B cell (primary cell): ENCODE data around the gene PRDM4. TPM values are rescaled to one million over a fixed set of nuclear protein-coding genes. Genes with fewer than 3 reads are reported as not detected.
A peak's percentile ranks its signal among the peaks of the same experiment; 100 is the strongest.

Experiments used
- ATAC-seq: fragments of 200-7000 bp; cut with Tn5 transposase; one replicate; pipeline ENCODE4 v1.10.0; 2021; ENCODE audit warnings: low read depth, mild to moderate bottlenecking, moderate number of reproducible peaks, moderate library complexity
- CTCF ChIA-PET: fragments of 350-600 bp; sonication (Branson Sonifier 250); formaldehyde crosslinking; loops from one replicate; lab custom pipeline; 2021; ENCODE audit warnings: antibody characterized with exemption, inconsistent platforms; lab: Charles Lee
- POLR2A ChIA-PET: fragments of 350-600 bp; sonication (Branson Sonifier 250); formaldehyde crosslinking; loops from one replicate; lab custom pipeline; 2021; ENCODE audit warnings: antibody characterized with exemption; lab: Charles Lee
- DNase-seq: peaks from one replicate; pipeline ENCODE4 v3.0.0; 2013
- H2AFZ ChIP-seq: 2 replicates; pipeline ENCODE4 v1.6.1; 2012; ENCODE audit warnings: mild to moderate bottlenecking, low read depth, low read length; ENCODE audit not compliant: insufficient read depth, poor library complexity, severe bottlenecking
- H3K27ac ChIP-seq, 2 donors: 1 replicate in 1 of 2; 2 replicates in 1 of 2; pipeline ENCODE4 v1.5.1; 2012 to 2013; ENCODE audit warnings: low read length in 2 of 2, mild to moderate bottlenecking in 2 of 2, moderate library complexity in 1 of 2
- H3K27me3 ChIP-seq, 4 experiments: fragments of 200-600 bp in 1 of 4; sonication (generic) in 1 of 4; replicated peaks in 1 of 4; 1 replicate in 2 of 4; 2 replicates in 2 of 4; pipeline versions ENCODE4 v1.6.1 to v1.7.0; 2013 to 2016; ENCODE audit warnings: low read length in 3 of 4, mild to moderate bottlenecking in 2 of 4, mixed read lengths in 1 of 4, moderate library complexity in 1 of 4; ENCODE audit not compliant: insufficient read depth in 4 of 4, control insufficient read depth in 3 of 4; ENCODE audit errors: control extremely low read depth in 1 of 4
- H3K36me3 ChIP-seq, 2 experiments: replicated peaks in 1 of 2; 1 replicate in 1 of 2; 2 replicates in 1 of 2; pipeline versions ENCODE4 v1.6.1 to v1.7.1; 2013; ENCODE audit warnings: low read length in 1 of 2; ENCODE audit not compliant: insufficient read depth in 2 of 2, control insufficient read depth in 1 of 2; ENCODE audit errors: control extremely low read depth in 1 of 2, extremely low read depth in 1 of 2
- H3K4me1 ChIP-seq, 2 donors: fragments of 200-600 bp in 1 of 2; sonication (generic) in 1 of 2; 1 replicate in 1 of 2; 2 replicates in 1 of 2; pipeline versions ENCODE4 v1.5.1 to v1.6.1; 2013 to 2017; ENCODE audit warnings: low read length in 2 of 2; ENCODE audit not compliant: control insufficient read depth in 2 of 2, insufficient read depth in 2 of 2
- H3K4me2 ChIP-seq: replicated peaks from 2 replicates; pipeline ENCODE3; 2012; ENCODE audit warnings: mild to moderate bottlenecking, low read depth, low read length; ENCODE audit not compliant: poor library complexity, severe bottlenecking
- H3K4me3 ChIP-seq, 5 experiments: fragments of 200-600 bp in 1 of 5; sonication (generic) in 1 of 5; 1 replicate in 3 of 5; 2 replicates in 2 of 5; pipeline versions ENCODE4 v1.5.1 to v1.7.0; 2011 to 2016; ENCODE audit warnings: low read length in 4 of 5, mild to moderate bottlenecking in 4 of 5, low read depth in 2 of 5, control low read depth in 1 of 5, moderate library complexity in 1 of 5; ENCODE audit not compliant: insufficient read depth in 1 of 5; ENCODE audit errors: control extremely low read depth in 1 of 5, extremely low read depth in 1 of 5
- H3K79me2 ChIP-seq: fragments of 200-600 bp; sonication (generic); one replicate; pipeline ENCODE4 v1.6.0; 2016; ENCODE audit warnings: low read length; ENCODE audit not compliant: control insufficient read depth, insufficient read depth
- H3K9ac ChIP-seq: fragments of 200-600 bp; sonication (generic); 2 replicates; pipeline ENCODE4 v1.6.1; 2017; ENCODE audit warnings: mild to moderate bottlenecking, low read length, moderate library complexity
- H3K9me3 ChIP-seq, 3 donors: one replicate each; pipeline versions ENCODE4 v1.6.1 to v1.7.1; 2013; ENCODE audit warnings: low read length in 2 of 3; ENCODE audit not compliant: control insufficient read depth in 2 of 3, insufficient read depth in 1 of 3; ENCODE audit errors: control extremely low read depth in 1 of 3
- H4K20me1 ChIP-seq: 2 replicates; pipeline ENCODE4 v1.6.0; 2012; ENCODE audit warnings: mild to moderate bottlenecking, low read length; ENCODE audit not compliant: insufficient read depth, control insufficient read depth, poor library complexity, severe bottlenecking
- H3K27ac Mint-ChIP-seq: one replicate; pipeline ENCODE4 v1.8.0; 2021; ENCODE audit warnings: mixed read lengths
- H3K27me3 Mint-ChIP-seq: one replicate; pipeline ENCODE4 v1.8.0; 2021; ENCODE audit warnings: mixed read lengths
- H3K4me1 Mint-ChIP-seq: one replicate; pipeline ENCODE4 v1.8.0; 2021; ENCODE audit warnings: mixed read lengths
- H3K4me3 Mint-ChIP-seq: one replicate; pipeline ENCODE4 v1.8.0; 2021; ENCODE audit warnings: mixed read lengths
- H3K9me3 Mint-ChIP-seq: one replicate; pipeline ENCODE4 v1.8.0; 2022; ENCODE audit warnings: mixed read lengths; ENCODE audit not compliant: insufficient read depth
- EZH2 ChIP-seq: IDR thresholded peaks from 2 replicates; pipeline ENCODE4 v1.6.1; 2012; ENCODE audit warnings: borderline replicate concordance, low read depth, mild to moderate bottlenecking, moderate library complexity, low read length; ENCODE audit not compliant: insufficient read depth, poor library complexity, severe bottlenecking
- WGBS: methylation state at CpG from one replicate; pipeline ENCODE4 v1.1.5; 2013; ENCODE audit warnings: missing lambda C conversion rate; ENCODE audit not compliant: insufficient coverage; 5-methylcytosine and 5-hydroxymethylcytosine counted together
- intact Hi-C: fragments of 100-400 bp; cut with micrococcal nuclease; formaldehyde crosslinking; loops from one replicate; pipeline ENCODE4 v1.10.0; 2022
- polyA plus RNA-seq: library from polyadenylated mRNA; depleted of rRNA; stranded (reverse); fragments of >200 nt; gene quantifications from 2 replicates; pipeline ENCODE4 v1.2.3, GENCODE V29; 2012
- total RNA-seq, 2 donors: library from RNA; stranded (reverse); fragments of 120-200 nt in 1 of 2; gene quantifications; 1 replicate in 1 of 2; 2 replicates in 1 of 2; pipeline versions ENCODE4 v1.2.3 to v1.2.4, GENCODE V29; 2013 to 2022
- TF ChIP-seq, protein P1 (sequence below): fragments of 200-600 bp; IDR thresholded peaks from one replicate; pipeline ENCODE4 v1.8.0; 2022; ENCODE audit warnings: antibody characterized with exemption, mild to moderate bottlenecking

The PRDM4 gene
- total and polyA plus RNA-seq, 2 donors (not counting 1 experiment from before 2014, with no cell fraction given): 50.1 to 117 TPM

DNA sequence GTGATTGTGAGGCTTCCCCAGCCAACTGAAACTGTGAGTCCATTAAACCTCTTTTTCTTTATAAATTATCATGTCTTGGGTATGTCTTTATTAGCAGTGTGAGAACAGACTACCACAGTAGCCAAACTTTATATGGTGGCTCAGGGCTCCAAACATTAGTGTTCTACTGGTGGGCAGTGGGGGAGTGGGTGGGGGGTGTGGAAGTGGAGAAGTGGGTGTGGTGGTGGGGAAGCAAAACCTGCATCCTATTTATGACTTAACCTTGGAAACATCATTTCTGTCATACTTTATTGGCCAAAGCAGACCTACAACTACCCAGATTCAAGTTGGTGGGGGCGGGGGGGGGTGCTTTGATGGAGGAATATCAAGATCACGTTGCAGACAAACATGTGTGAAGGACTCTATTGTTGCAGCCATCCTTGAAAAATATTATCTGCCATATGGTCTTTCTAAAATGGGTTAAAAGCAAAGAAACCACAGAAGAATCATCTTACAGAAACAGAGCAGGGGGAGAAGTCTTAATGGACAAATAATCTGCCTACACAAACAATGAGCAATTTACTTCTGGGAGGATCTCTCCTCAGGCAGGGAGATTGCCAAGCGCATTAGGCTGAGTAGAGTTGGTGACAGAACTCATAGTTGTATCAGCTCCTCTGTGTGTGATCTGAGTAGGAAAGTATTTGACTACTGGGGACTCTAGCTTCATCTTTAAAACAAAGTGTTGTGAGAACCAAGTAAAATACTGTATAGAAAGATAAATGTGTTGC, 76.7 kb downstream of the PRDM4 start:
- 100% methylated on average over 1 of the region's 3 CpGs for WGBS
- peaks cover 33% of the 10 kb centered on the region for H3K79me2 ChIP-seq
- no peaks in the 10 kb centered on the region for H3K9me3 ChIP-seq
- CTCF ChIA-PET: interaction anchor here (1.4 to 1.7 kb wide), 4 partner anchors 9 to 201 kb away, joined by 5 to 9 read pairs (median 6); no protein-coding TSS in a partner anchor
- H3K4me1 Mint-ChIP-seq: peaks cover 25% of the 10 kb centered on the region
- H2AFZ ChIP-seq: peak overlapping the region; percentile 80
- peaks cover 0 to 2% (median 0%) of the 10 kb centered on the region in 4 experiments for H3K27me3 ChIP-seq
- no peaks in the 10 kb centered on the region for H3K27me3 Mint-ChIP-seq
- H3K9me3 Mint-ChIP-seq: no peaks in the 10 kb centered on the region
- H3K27ac Mint-ChIP-seq: peak overlapping the region; percentile 98
- H3K27ac ChIP-seq: no peak overlapping the region
- H3K4me3 ChIP-seq: no peak overlapping the region
- peaks cover 0 to 11% of the 10 kb centered on the region in 2 experiments for H3K36me3 ChIP-seq
- H4K20me1 ChIP-seq: no peaks in the 10 kb centered on the region
- POLR2A ChIA-PET: no interaction called here
- H3K4me2 ChIP-seq: peak overlapping the region; percentile 88
- TF ChIP-seq, protein P1, sequence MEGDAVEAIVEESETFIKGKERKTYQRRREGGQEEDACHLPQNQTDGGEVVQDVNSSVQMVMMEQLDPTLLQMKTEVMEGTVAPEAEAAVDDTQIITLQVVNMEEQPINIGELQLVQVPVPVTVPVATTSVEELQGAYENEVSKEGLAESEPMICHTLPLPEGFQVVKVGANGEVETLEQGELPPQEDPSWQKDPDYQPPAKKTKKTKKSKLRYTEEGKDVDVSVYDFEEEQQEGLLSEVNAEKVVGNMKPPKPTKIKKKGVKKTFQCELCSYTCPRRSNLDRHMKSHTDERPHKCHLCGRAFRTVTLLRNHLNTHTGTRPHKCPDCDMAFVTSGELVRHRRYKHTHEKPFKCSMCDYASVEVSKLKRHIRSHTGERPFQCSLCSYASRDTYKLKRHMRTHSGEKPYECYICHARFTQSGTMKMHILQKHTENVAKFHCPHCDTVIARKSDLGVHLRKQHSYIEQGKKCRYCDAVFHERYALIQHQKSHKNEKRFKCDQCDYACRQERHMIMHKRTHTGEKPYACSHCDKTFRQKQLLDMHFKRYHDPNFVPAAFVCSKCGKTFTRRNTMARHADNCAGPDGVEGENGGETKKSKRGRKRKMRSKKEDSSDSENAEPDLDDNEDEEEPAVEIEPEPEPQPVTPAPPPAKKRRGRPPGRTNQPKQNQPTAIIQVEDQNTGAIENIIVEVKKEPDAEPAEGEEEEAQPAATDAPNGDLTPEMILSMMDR: no peak
- no peak for TF ChIP-seq EZH2
- no peak for DNase-seq
- H3K9ac ChIP-seq: no peak overlapping the region
- intact Hi-C loops: loop anchor here (2.0 kb wide), 1 partner anchor 879 kb away; the partner anchor contains the start of gene ISCU
- ATAC-seq: no peak
- H3K4me1 ChIP-seq: peaks cover 16 to 22% of the 10 kb centered on the region in 2 donors
- peak overlapping the region; percentile 96 for H3K4me3 Mint-ChIP-seq

Other genes with a start within 250 kb of the PRDM4 start
- gene PWP1, start 75.3 kb downstream of the PRDM4 start, total RNA-seq: 51.2 and 54.8 TPM in 2 replicates
- gene PWP1, start 75.3 kb downstream of the PRDM4 start, polyA plus RNA-seq: 63.5 and 132 TPM in 2 replicates
- not detected in 2 replicates for gene ASCL4, start 13.6 kb upstream of the PRDM4 start, total RNA-seq
- not detected in 2 replicates for gene ASCL4, start 13.6 kb upstream of the PRDM4 start, polyA plus RNA-seq